GM18909 (cell line): ENCODE measurements around the gene UVRAG.
"Not testable (repeated sequence)": the region's sequence is repeated elsewhere in the genome, so short reads cannot be mapped to it uniquely, and the experiment has no call there.

Source experiments
- ATAC-seq: cut with Tn5 transposase; IDR thresholded peaks from one replicate; pipeline ENCODE4 v1.9.1; 2021; ENCODE audit warnings: mild to moderate bottlenecking; ENCODE audit not compliant: unreplicated experiment, poor library complexity

UVRAG gene

GRCh38 chr11:75907906-75908527 is 93.0 kb downstream of the UVRAG start:
- ATAC-seq = no peak

GRCh38 chr11:75910426-75911145 is 95.6 kb downstream of the UVRAG start:
- no peak for ATAC-seq

GRCh38 chr11:75911459-75911858 is 96.4 kb downstream of the UVRAG start:
- ATAC-seq = no peak

- no peak for ATAC-seq
Observed at GRCh38 chr11:75913984-75914383, 99.0 kb downstream of the UVRAG start.

- no peak for ATAC-seq
Observed at GRCh38 chr11:75916882-75917281, 101.9 kb downstream of the UVRAG start.

- ATAC-seq = no peak
Observed at GRCh38 chr11:75918331-75918730, 103.3 kb downstream of the UVRAG start.

- no peak for ATAC-seq
Observed at GRCh38 chr11:75919525-75919924, 104.5 kb downstream of the UVRAG start.

GRCh38 chr11:75920848-75921247 is 105.8 kb downstream of the UVRAG start:
- no peak for ATAC-seq

- ATAC-seq = no peak
Observed at GRCh38 chr11:75921808-75922207, 106.8 kb downstream of the UVRAG start.

GRCh38 chr11:75924966-75925784 is 110.2 kb downstream of the UVRAG start:
- ATAC-seq = no peak

GRCh38 chr11:75925785-75926164 is 110.8 kb downstream of the UVRAG start:
- ATAC-seq = no peak

GRCh38 chr11:75929706-75930105 is 114.7 kb downstream of the UVRAG start:
- no peak for ATAC-seq

GRCh38 chr11:75930534-75930933 is 115.5 kb downstream of the UVRAG start:
- no peak for ATAC-seq

- no peak for ATAC-seq
Observed at GRCh38 chr11:75931124-75931523, 116.1 kb downstream of the UVRAG start.

GRCh38 chr11:75933736-75934135 is 118.7 kb downstream of the UVRAG start:
- not testable (repeated sequence) for ATAC-seq

GRCh38 chr11:75934851-75935250 is 119.8 kb downstream of the UVRAG start:
- no peak for ATAC-seq

- no peak for ATAC-seq
Observed at GRCh38 chr11:75938543-75938942, 123.5 kb downstream of the UVRAG start.

GRCh38 chr11:75939516-75939915 is 124.5 kb downstream of the UVRAG start:
- no peak for ATAC-seq

GRCh38 chr11:75939992-75940391 is 125.0 kb downstream of the UVRAG start:
- no peak for ATAC-seq

- no peak for ATAC-seq
Observed at GRCh38 chr11:75940911-75941310, 125.9 kb downstream of the UVRAG start.

GRCh38 chr11:75944515-75944914 is 129.5 kb downstream of the UVRAG start:
- no peak for ATAC-seq
